Measurements from ENCODE around the gene HERC5. TPM values are rescaled to one million over a fixed set of nuclear protein-coding genes. Genes with fewer than 3 reads are reported as not detected.
A peak's percentile ranks its signal among the peaks of the same experiment; 100 is the strongest.

The HERC5 gene
- total RNA-seq, 2 donors from 2014 or later, result 3.7 to 5.7 TPM

DNA sequence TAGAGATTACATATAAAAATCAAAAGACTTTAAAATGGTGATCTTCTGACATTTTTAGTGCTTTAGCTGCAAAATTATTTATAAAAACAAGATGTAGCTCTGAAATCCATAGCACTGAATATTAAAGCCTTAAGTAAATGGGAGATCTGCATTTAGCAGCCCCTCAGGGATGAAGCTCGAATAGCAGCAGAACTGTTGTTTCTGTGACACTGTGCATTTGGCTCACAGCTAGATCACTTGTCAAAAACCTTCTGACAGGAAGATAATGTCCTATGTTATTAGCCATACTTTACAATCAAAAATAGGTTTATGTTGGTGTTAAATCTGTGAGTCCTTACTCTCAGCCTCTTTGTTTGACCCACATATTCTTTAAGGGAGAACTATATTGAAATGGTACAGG is 80.8 kb downstream of the HERC5 start:
- intact Hi-C loops (cut with DNase I), result loop anchor here in 1 of 2 donors (10.0 kb wide), 1 partner anchor 47 kb away; no protein-coding TSS in a partner anchor
- no peak for DNase-seq (ENCODE audit: low spot score)

DNA sequence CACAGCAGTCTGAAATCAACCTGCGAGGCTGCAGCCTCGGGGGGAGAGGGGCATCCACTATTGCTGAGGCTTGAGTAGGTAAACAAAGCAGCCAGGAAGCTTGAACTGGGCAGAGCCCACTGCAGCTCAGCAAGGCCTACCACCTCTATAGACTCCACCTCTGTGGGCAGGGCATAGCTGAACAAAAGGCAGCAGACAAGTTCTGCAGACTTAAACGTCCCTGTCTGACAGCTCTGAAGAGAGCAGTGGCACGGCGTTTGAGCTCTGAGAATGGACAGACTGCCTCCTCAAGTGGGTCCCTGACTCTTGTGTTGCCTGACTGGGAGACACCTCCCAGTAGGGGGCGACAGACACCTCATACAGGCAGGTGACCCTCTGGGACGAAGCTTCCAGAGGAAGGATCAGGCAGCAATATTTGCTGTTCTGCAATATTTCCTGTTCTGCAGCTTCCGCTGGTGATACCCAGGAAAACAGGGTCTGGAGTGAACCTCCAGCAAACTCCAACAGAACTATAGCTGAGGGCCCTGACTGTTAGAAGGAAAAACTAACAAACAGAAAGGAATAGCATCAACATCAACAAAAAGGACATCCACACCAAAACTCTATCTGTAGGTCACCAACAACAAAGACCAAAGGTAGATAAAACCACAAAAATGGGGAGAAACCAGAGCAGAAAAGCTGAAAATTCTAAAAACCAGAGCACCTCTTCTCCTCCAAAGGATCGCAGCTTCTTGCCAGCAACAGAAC is 82.6 kb downstream of the HERC5 start:
- DNase-seq (ENCODE audit: low spot score), result peak; percentile 84
- intact Hi-C loops (cut with DNase I), result loop anchor here in 1 of 2 donors (10.0 kb wide), 1 partner anchor 45 kb away; no protein-coding TSS in a partner anchor

DNA sequence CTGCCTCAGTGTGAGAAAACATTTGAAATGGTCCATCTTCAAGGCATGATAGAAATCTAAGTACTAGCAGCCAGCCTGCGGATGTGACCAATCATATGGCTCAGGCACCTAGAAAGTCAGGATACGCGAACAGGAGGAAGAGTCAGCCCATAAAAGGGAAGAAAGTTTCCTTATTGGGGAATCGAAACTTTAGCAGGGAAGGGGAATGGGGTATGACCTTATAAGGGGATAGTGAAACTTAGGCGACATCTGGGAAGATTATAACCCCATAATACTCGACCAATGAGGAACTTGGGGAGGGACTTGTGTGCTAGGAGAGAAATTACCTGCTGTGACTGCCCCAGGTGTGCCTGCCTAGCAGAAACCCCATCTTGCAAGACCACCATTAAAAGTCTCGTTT is 92.9 kb downstream of the HERC5 start:
- intact Hi-C loops (cut with DNase I), result no loop called here
- DNase-seq (ENCODE audit: low spot score), result no peak

Other genes with a start within 250 kb of the HERC5 start
- gene PPM1K, start 172.6 kb upstream of the HERC5 start, total RNA-seq, result 10 to 100 TPM; 23.8 to 31.6 TPM
- 1 to 10 TPM; 6.2 to 7.3 TPM for gene HERC6, start 78.3 kb upstream of the HERC5 start, total RNA-seq
- 10 to 100 TPM; 61.6 to 65.9 TPM for gene PYURF, start 66.7 kb downstream of the HERC5 start, total RNA-seq
- gene HERC3, start 135.4 kb downstream of the HERC5 start, total RNA-seq, result 10 to 100 TPM; 27.1 to 53.6 TPM
- gene NAP1L5, start 240.7 kb downstream of the HERC5 start, total RNA-seq, result 10 to 100 TPM in 1 of 2 donors, 1 to 10 TPM in 1; 9.3 to 15.0 TPM

Measured in posterior vena cava (tissue), 2 donors.